Fibroblast of villous mesenchyme (primary cell): Measurements from ENCODE around the gene BOLL. TPM values are rescaled to one million over a fixed set of nuclear protein-coding genes. Genes with fewer than 3 reads are reported as not detected.
A peak's percentile ranks its signal among the peaks of the same experiment; 100 is the strongest.
"Not testable (repeated sequence)": the region's sequence is repeated elsewhere in the genome, so short reads cannot be mapped to it uniquely, and the experiment has no call there.

ENCODE experiments used
- DNase-seq: peaks from one replicate; pipeline ENCODE4 v3.0.0-alpha.2; 2010; ENCODE audit warnings: low read depth
- H3K4me3 ChIP-seq: 2 replicates; pipeline ENCODE4 v1.5.1; 2011; ENCODE audit warnings: low read depth, mild to moderate bottlenecking, low read length
- total RNA-seq: library from RNA; depleted of rRNA; stranded (reverse); fragments of >200 nt; gene quantifications from 2 replicates; pipeline ENCODE4 v1.2.3, GENCODE V29; 2012
- TF ChIP-seq, protein P1 (sequence below): IDR thresholded peaks from 2 replicates; pipeline ENCODE4 v1.5.1; 2012; ENCODE audit warnings: low read depth, mild to moderate bottlenecking, low read length; ENCODE audit not compliant: insufficient read depth

Gene BOLL
- total RNA-seq, 1 donor, result not detected

DNA sequence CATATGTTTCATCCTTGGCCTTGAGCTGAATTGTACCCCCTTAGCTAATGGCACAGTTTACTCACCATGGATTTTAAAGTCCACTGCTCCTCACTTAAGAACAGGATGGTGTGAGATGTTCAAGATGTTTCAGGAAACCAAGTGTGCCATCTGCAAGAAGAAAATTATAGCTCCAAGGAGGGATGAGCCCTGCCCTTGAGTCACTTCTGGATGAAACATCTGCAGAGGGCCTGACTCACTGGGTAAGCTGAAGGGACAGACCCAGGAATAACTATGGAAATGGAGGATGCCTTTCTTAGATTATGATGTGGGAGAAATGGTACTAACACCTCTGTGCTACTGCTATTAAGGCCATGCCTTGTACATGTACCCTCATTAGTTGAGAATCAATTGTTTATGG, 73.5 kb downstream of the BOLL start:
- DNase-seq, result no peak
- TF ChIP-seq, protein P1, sequence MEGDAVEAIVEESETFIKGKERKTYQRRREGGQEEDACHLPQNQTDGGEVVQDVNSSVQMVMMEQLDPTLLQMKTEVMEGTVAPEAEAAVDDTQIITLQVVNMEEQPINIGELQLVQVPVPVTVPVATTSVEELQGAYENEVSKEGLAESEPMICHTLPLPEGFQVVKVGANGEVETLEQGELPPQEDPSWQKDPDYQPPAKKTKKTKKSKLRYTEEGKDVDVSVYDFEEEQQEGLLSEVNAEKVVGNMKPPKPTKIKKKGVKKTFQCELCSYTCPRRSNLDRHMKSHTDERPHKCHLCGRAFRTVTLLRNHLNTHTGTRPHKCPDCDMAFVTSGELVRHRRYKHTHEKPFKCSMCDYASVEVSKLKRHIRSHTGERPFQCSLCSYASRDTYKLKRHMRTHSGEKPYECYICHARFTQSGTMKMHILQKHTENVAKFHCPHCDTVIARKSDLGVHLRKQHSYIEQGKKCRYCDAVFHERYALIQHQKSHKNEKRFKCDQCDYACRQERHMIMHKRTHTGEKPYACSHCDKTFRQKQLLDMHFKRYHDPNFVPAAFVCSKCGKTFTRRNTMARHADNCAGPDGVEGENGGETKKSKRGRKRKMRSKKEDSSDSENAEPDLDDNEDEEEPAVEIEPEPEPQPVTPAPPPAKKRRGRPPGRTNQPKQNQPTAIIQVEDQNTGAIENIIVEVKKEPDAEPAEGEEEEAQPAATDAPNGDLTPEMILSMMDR, result no peak
- no peak overlapping the region for H3K4me3 ChIP-seq

DNA sequence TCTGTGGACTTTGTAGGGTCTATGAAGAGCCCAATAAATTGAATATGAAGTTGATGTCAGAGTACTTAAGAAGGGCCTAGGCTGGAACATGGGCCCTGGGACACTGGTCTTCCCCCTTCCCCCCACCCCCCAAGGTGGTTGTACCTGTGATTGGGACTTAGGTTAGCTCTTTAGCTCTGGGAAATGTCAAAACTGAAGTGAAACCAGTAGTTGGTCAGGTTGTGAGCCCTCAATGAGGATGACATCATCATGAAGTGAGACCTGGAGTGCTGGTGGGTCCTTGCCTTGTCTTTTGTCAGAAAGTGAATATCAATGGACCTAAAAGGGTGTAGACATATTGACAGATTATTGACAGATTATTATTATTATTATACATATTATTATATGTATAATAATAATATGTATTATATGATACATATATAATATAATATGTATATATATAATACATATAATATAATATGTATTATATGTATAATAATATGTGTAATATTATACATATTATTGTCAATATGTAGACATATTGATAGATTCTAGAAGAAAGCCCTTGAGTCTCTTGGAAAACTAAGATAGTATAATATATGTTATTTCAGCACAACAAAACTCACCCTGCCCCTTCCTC, 74.6 kb downstream of the BOLL start:
- TF ChIP-seq, protein P1, result no peak
- H3K4me3 ChIP-seq, result no peak overlapping the region
- DNase-seq, result no peak

DNA sequence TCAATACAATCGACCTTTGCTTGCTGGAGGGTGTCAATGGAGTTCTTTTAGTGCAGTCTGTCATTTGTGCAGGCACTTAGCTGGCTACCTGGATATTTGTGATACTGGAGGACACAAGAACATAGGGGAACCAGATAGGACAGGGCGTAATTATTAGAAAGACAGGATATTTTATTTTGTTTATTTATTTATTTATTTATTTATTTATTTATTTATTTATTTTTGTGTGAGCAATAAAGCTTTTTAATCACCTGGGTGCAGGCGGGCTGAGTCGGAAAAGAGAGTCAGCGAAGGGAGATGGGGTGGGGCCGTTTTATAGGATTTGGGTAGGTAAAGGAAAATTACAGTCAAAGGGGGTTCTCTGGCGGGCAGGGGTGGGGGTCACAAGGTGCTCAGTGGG, 76.0 kb downstream of the BOLL start:
- DNase-seq, H3K4me3 ChIP-seq: not testable (repeated sequence)

DNA sequence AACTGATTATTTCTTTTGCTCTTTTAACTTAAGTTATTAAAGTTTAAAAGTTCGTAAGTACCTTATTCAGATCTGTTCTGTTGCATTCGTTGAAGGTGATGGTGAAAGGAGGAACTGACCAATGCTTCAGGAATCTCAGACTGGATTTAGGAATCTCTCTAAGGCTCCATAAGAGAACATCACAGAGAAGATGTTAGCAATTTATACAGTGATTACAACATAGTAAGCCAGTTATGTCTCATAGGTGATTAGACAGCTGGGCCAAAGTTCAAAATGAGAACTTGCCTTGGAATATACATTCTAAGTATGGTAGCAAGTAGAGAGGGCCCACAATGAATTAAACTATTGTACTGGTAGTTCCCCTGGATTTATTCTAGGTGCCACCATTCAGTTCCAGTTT, 76.8 kb downstream of the BOLL start:
- peak; percentile 72 for DNase-seq
- H3K4me3 ChIP-seq, result no peak overlapping the region
- TF ChIP-seq, protein P1, result no peak

DNA sequence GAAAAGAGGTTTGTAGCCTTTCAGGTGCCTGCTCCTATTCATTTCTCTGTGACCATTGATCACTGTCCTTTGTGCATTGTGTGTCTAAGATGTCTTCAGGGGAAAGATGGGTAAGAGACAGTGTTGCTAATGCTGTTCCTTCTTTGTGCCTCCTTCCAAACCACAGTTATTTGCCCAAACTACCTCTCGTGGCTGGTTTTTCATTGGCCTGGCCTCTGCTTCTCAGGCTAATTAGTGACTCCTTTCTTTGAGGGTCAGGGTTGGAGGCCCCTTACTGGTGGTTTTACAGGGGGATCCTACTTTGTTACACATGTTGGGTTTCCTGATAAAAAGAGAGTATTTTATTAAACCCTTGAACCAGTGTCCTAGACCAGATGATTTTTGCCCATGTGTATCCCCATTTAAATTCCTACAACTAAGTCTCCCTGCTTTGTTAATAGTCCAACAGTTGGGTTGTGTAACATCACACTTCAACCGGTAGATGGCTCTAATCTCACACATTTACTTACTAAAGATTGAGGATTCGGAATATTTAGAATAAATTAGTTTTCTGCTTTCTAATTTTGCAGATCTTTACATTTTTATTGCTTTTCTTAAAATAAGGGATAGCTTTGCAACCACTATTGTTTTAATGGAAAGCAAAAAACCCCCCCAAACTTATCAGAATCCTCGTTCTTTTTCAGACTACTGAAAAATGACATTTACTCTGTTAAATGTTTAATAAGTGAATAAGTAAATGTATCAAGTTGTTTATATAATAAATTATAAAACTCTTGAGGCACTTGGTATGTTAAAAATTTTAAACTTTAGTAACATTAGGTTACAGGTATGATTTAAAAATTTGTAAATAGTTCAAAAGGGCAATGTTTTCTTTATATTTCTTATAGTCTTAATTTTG, 77.6 kb downstream of the BOLL start:
- peak; percentile 69 for DNase-seq
- peak overlapping the region; percentile 87 for H3K4me3 ChIP-seq
- TF ChIP-seq, protein P1, result peak; percentile 74

DNA sequence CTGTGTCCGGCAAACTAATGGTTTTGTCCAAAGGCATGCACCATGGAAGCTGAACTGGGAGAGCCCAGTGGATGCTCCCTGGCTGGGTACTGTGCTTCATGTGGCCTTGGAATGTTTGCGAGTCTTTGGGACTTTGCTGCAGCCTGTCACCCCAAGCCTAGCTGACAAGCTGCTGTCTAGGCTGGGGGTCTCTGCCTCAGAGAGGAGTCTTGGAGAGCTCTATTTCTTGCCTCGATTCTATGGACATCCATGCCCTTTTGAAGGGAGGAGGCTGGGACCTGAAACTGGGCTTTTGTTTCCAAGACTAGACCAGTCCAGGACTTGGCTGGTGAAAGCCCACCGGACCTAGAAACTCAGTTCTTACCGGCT, 78.3 kb downstream of the BOLL start:
- no peak for DNase-seq
- peak overlapping the region; percentile 87 for H3K4me3 ChIP-seq
- TF ChIP-seq, protein P1, result no peak
